Measurements from ENCODE around the gene IL1F10.
A peak's percentile ranks its signal among the peaks of the same experiment; 100 is the strongest.
"Not testable (repeated sequence)": the region's sequence is repeated elsewhere in the genome, so short reads cannot be mapped to it uniquely, and the experiment has no call there.

IL1F10 gene

GRCh38 chr2:113078350-113078839 lies 10.6 kb downstream of the IL1F10 start:
- FAIRE-seq (no peak), DNase-seq (ENCODE audit: extremely low spot score, insufficient read length, low read depth) (no peak)

GRCh38 chr2:113079131-113079530 lies 11.4 kb downstream of the IL1F10 start:
- no peak for FAIRE-seq
- DNase-seq (ENCODE audit: extremely low spot score, insufficient read length, low read depth): no peak

GRCh38 chr2:113080134-113080533 lies 12.4 kb downstream of the IL1F10 start:
- FAIRE-seq (peak; percentile 53), DNase-seq (ENCODE audit: extremely low spot score, insufficient read length, low read depth) (no peak)

GRCh38 chr2:113081488-113082210 lies 13.9 kb downstream of the IL1F10 start:
- no peak for DNase-seq (ENCODE audit: extremely low spot score, insufficient read length, low read depth)
- FAIRE-seq: no peak

- DNase-seq (ENCODE audit: extremely low spot score, insufficient read length, low read depth) (no peak), FAIRE-seq (no peak)
Observed at GRCh38 chr2:113083296-113083695, 15.5 kb downstream of the IL1F10 start.

- DNase-seq (ENCODE audit: extremely low spot score, insufficient read length, low read depth): no peak
- no peak for FAIRE-seq
Observed at GRCh38 chr2:113084249-113085000, 16.7 kb downstream of the IL1F10 start.

- DNase-seq (ENCODE audit: extremely low spot score, insufficient read length, low read depth) (no peak), FAIRE-seq (no peak)
Observed at GRCh38 chr2:113085542-113085941, 17.8 kb downstream of the IL1F10 start.

GRCh38 chr2:113088213-113088992 lies 20.6 kb downstream of the IL1F10 start:
- DNase-seq (ENCODE audit: extremely low spot score, insufficient read length, low read depth): no peak
- no peak for FAIRE-seq

- no peak for FAIRE-seq
- DNase-seq (ENCODE audit: extremely low spot score, insufficient read length, low read depth): no peak
Observed at GRCh38 chr2:113089916-113090315, 22.1 kb downstream of the IL1F10 start.

- FAIRE-seq (no peak), DNase-seq (ENCODE audit: extremely low spot score, insufficient read length, low read depth) (no peak)
Observed at GRCh38 chr2:113091231-113091896, 23.6 kb downstream of the IL1F10 start.

GRCh38 chr2:113092864-113093612 lies 25.3 kb downstream of the IL1F10 start:
- DNase-seq (ENCODE audit: extremely low spot score, insufficient read length, low read depth): no peak
- no peak for FAIRE-seq

- FAIRE-seq (no peak), DNase-seq (ENCODE audit: extremely low spot score, insufficient read length, low read depth) (no peak)
Observed at GRCh38 chr2:113093613-113093977, 25.8 kb downstream of the IL1F10 start.

GRCh38 chr2:113096306-113096705 lies 28.5 kb downstream of the IL1F10 start:
- not testable (repeated sequence) for FAIRE-seq

GRCh38 chr2:113096842-113097618 lies 29.3 kb downstream of the IL1F10 start:
- FAIRE-seq; DNase-seq (ENCODE audit: extremely low spot score, insufficient read length, low read depth): not testable (repeated sequence)

More at GRCh38 chr2:113096306-113096705, 28.5 kb downstream of the IL1F10 start:
- DNase-seq (ENCODE audit: extremely low spot score, insufficient read length, low read depth): not testable (repeated sequence)

- no peak for FAIRE-seq
- DNase-seq (ENCODE audit: extremely low spot score, insufficient read length, low read depth): no peak
Observed at GRCh38 chr2:113098041-113098440, 30.3 kb downstream of the IL1F10 start.

- DNase-seq (ENCODE audit: extremely low spot score, insufficient read length, low read depth) (no peak), FAIRE-seq (no peak)
Observed at GRCh38 chr2:113098532-113098931, 30.8 kb downstream of the IL1F10 start.

GRCh38 chr2:113102133-113102532 lies 34.4 kb downstream of the IL1F10 start:
- DNase-seq (ENCODE audit: extremely low spot score, insufficient read length, low read depth): no peak

GRCh38 chr2:113103277-113103676 lies 35.5 kb downstream of the IL1F10 start:
- FAIRE-seq (no peak), DNase-seq (ENCODE audit: extremely low spot score, insufficient read length, low read depth) (no peak)

More at GRCh38 chr2:113102133-113102532, 34.4 kb downstream of the IL1F10 start:
- no peak for FAIRE-seq
